ENCODE measurements around the gene KIRREL3.

Gene KIRREL3

DNA sequence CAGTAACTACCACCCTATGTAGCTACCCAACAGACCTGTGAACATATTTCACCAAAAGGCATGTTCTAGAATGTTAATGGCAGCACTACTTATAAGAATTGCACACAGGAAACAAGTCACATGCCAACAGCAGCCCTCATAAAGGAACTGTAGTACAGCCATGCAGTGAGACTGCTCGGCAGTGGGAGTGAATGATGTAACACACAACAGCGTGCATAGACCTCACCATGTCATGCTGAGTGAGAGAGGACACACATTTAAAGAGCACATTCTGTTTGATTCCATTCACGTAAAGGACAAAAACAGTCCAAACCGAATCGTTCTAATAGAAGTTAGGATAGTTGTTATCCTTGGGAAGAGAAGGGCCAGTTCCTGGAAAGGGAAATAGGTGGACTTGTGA lies 27.2 kb upstream of the KIRREL3 start:
- no peak overlapping the region for H3K27ac ChIP-seq (replicated peaks)
- H3K27me3 ChIP-seq (ENCODE audit: insufficient read depth, poor library complexity, severe bottlenecking): peaks cover 3% of the 10 kb centered on the region
- no peak for DNase-seq (ENCODE audit: low read depth in 1 of 2, low spot score in 1 of 2)
- no peak for TF ChIP-seq SPI1 (IDR thresholded peaks at IDR 0.05; ENCODE audit: borderline replicate concordance, low read depth)
- no peak for TF ChIP-seq POLR2AphosphoS5 (IDR thresholded peaks at IDR 0.05; ENCODE audit: low read depth)
- TF ChIP-seq, protein P1, sequence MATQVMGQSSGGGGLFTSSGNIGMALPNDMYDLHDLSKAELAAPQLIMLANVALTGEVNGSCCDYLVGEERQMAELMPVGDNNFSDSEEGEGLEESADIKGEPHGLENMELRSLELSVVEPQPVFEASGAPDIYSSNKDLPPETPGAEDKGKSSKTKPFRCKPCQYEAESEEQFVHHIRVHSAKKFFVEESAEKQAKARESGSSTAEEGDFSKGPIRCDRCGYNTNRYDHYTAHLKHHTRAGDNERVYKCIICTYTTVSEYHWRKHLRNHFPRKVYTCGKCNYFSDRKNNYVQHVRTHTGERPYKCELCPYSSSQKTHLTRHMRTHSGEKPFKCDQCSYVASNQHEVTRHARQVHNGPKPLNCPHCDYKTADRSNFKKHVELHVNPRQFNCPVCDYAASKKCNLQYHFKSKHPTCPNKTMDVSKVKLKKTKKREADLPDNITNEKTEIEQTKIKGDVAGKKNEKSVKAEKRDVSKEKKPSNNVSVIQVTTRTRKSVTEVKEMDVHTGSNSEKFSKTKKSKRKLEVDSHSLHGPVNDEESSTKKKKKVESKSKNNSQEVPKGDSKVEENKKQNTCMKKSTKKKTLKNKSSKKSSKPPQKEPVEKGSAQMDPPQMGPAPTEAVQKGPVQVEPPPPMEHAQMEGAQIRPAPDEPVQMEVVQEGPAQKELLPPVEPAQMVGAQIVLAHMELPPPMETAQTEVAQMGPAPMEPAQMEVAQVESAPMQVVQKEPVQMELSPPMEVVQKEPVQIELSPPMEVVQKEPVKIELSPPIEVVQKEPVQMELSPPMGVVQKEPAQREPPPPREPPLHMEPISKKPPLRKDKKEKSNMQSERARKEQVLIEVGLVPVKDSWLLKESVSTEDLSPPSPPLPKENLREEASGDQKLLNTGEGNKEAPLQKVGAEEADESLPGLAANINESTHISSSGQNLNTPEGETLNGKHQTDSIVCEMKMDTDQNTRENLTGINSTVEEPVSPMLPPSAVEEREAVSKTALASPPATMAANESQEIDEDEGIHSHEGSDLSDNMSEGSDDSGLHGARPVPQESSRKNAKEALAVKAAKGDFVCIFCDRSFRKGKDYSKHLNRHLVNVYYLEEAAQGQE (IDR thresholded peaks at IDR 0.05; ENCODE audit: insufficient replicate concordance, low read depth): no peak
- TF ChIP-seq, protein P2, sequence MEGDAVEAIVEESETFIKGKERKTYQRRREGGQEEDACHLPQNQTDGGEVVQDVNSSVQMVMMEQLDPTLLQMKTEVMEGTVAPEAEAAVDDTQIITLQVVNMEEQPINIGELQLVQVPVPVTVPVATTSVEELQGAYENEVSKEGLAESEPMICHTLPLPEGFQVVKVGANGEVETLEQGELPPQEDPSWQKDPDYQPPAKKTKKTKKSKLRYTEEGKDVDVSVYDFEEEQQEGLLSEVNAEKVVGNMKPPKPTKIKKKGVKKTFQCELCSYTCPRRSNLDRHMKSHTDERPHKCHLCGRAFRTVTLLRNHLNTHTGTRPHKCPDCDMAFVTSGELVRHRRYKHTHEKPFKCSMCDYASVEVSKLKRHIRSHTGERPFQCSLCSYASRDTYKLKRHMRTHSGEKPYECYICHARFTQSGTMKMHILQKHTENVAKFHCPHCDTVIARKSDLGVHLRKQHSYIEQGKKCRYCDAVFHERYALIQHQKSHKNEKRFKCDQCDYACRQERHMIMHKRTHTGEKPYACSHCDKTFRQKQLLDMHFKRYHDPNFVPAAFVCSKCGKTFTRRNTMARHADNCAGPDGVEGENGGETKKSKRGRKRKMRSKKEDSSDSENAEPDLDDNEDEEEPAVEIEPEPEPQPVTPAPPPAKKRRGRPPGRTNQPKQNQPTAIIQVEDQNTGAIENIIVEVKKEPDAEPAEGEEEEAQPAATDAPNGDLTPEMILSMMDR (IDR thresholded peaks at IDR 0.05; ENCODE audit: insufficient read depth, low read length): no peak
- no peak for TF ChIP-seq GABPA (IDR thresholded peaks at IDR 0.05; ENCODE audit: low read depth)
- H3K4me3 ChIP-seq (replicated peaks; ENCODE audit: insufficient read depth, low read length): no peak overlapping the region

DNA sequence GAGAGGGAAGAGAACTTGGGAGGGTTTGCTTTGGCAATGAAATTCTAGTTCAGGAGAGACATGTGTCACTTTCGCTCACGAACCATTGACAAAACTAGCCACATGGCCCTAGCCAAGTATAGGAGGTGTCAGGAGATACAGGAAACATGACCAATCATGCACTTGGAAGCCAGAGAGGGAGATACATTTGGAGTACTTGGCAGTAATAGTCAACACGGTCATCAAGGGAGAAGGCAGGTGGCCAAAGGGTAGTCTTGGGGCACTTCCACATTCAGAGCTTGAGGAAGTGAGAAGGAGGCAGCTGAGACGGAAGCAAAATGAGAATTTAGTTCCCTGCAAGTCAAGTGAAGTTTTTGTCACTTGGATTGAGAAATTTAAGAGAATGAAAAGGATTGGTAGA lies 26.4 kb upstream of the KIRREL3 start:
- H3K27me3 ChIP-seq (ENCODE audit: insufficient read depth, poor library complexity, severe bottlenecking): peaks cover 3% of the 10 kb centered on the region
- DNase-seq (ENCODE audit: low read depth in 1 of 2, low spot score in 1 of 2): no peak
- no peak overlapping the region for H3K4me3 ChIP-seq (replicated peaks; ENCODE audit: insufficient read depth, low read length)
- H3K27ac ChIP-seq (replicated peaks): no peak overlapping the region
- TF ChIP-seq, protein P1 (IDR thresholded peaks at IDR 0.05; ENCODE audit: insufficient replicate concordance, low read depth): no peak
- TF ChIP-seq GABPA (IDR thresholded peaks at IDR 0.05; ENCODE audit: low read depth): no peak
- peak; percentile 15; the same call in 1 of the 2 replicates for TF ChIP-seq SPI1 (IDR thresholded peaks at IDR 0.05; ENCODE audit: borderline replicate concordance, low read depth)

DNA sequence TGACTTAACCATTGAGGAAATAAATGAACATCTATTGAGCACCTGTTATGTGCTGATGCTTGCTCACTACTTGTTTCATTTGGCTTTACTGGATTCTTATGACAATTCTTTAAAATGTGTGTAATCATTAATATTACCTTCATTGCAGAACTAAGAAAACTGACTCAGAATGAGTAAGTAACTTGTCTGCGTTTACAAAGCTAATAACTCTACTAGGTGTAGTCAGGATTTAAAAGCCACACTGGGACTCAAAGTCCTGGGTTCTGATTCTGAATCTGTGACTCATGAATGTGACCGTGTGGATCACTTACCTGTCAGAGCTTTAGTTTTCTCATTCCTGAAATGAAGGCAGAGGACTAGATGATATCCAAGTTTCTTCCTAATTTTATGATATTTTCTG lies 23.4 kb upstream of the KIRREL3 start:
- Histone ChIP-seq H3K27ac (replicated peaks) (no peak overlapping the region), H3K4me3 (replicated peaks; ENCODE audit: insufficient read depth, low read length) (no peak overlapping the region), H3K27me3 (ENCODE audit: insufficient read depth, poor library complexity, severe bottlenecking) (peaks cover 3% of the 10 kb centered on the region)
- TF ChIP-seq POLR2AphosphoS5 (IDR thresholded peaks at IDR 0.05; ENCODE audit: low read depth): no peak
- no peak for TF ChIP-seq GABPA (IDR thresholded peaks at IDR 0.05; ENCODE audit: low read depth)
- no peak for DNase-seq (ENCODE audit: low read depth in 1 of 2, low spot score in 1 of 2)

DNA sequence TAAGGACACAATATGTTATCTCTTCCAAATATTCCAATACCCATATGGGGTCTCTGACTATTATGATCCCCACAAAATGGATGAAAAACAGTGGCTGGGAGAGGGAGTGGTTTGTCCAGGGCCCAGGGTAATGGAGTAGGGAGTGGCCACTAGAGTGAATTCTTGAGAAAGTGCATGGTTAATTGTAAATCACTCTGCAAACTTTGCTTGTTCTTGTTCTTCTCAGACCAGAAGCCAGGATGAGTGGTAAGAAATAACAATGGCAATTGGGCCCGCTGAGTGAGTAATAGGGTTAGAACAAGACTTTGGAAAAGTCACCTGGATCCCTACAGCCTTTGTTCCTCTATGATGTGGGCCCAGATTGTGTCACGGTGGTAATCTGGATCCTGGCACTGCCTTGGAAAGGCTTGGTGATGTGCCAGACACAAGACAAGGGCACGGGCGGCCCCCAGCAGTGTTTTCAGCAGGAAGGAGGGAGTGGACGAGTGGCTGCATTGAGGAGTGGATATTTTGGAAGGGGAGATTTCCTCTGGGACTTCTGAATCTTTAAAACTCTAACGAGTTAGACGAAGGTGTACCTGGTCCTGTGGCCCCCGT lies 18.2 kb upstream of the KIRREL3 start:
- DNase-seq (ENCODE audit: low read depth in 1 of 2, low spot score in 1 of 2): no peak
- TF ChIP-seq, protein P1 (IDR thresholded peaks at IDR 0.05; ENCODE audit: insufficient replicate concordance, low read depth): no peak
- TF ChIP-seq SPI1 (IDR thresholded peaks at IDR 0.05; ENCODE audit: borderline replicate concordance, low read depth): no peak
- TF ChIP-seq, protein P2 (IDR thresholded peaks at IDR 0.05; ENCODE audit: insufficient read depth, low read length): no peak
- TF ChIP-seq GABPA (IDR thresholded peaks at IDR 0.05; ENCODE audit: low read depth): no peak
- TF ChIP-seq POLR2AphosphoS5 (IDR thresholded peaks at IDR 0.05; ENCODE audit: low read depth): no peak
- Histone ChIP-seq H3K27me3 (ENCODE audit: insufficient read depth, poor library complexity, severe bottlenecking) (peaks cover 3% of the 10 kb centered on the region), H3K4me3 (replicated peaks; ENCODE audit: insufficient read depth, low read length) (no peak overlapping the region), H3K27ac (replicated peaks) (no peak overlapping the region)

Measured in HL-60 (cell line).